DMS 273 (cell line): ENCODE results near the gene SLC38A4.

Source experiments
- DNase-seq: peaks from one replicate; lab custom pipeline; 2025; ENCODE audit not compliant: unreplicated experiment; lab: John Stamatoyannopoulos, UW

SLC38A4 gene

DNA sequence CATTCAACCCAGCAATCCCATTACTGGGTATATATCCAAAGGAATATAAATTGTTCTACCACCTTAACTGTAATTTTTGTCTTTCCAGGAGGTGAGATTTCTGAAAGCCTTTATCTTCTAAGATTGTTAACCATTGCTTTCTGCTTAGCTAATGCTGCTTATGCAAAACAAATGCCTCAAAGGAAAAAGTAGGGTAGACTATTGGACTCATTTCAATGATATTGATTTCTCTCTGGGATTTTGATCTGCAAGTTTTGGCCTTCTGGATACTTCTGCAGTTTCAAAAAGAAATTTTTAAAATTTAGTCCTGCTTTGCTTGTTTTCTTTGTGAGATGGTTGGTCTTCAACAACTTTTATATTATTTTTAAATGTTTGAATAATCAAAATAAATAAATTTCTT is 108.6 kb downstream of the SLC38A4 start:
- DNase-seq: no peak
